ENCODE data around the gene UPF1. TPM values are rescaled to one million over a fixed set of nuclear protein-coding genes. Genes with fewer than 3 reads are reported as not detected.
A peak's percentile ranks its signal among the peaks of the same experiment; 100 is the strongest.

The UPF1 gene
- total and polyA plus RNA-seq, 11 donors = 27.5 to 84.4 (median 38.3) TPM

DNA sequence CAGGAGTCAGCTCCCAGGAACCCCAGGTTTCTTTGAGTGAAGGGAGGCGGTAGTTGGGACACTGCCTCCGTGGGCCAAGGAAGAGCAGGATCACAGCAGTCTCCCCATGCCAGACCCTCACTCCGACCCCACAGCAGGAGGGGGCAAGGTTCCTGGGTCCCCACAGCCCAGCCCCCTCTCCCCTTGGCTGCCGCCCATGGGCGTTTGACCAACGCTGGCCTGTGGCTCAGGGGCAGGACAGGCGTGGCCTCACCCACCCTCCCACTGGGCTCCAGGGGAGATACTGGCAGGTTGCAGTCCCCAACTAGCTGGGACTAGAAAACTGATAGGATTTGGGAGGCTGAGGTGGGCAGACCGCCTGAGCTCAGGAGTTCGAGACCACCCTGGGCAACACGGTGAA, 78.3 kb downstream of the UPF1 start:
- H3K4me3 ChIP-seq = no peak overlapping the region
- H3K36me3 ChIP-seq = peaks cover 0 to 92% (median 38%) of the 10 kb centered on the region in 9 donors
- no peak for DNase-seq
- no peak overlapping the region for H3K27ac ChIP-seq
- intact Hi-C loops (cut with DNase I) = no loop called here
- TF ChIP-seq POLR2A (IDR thresholded peaks at IDR 0.05) = no peak
- TF ChIP-seq, protein P1, sequence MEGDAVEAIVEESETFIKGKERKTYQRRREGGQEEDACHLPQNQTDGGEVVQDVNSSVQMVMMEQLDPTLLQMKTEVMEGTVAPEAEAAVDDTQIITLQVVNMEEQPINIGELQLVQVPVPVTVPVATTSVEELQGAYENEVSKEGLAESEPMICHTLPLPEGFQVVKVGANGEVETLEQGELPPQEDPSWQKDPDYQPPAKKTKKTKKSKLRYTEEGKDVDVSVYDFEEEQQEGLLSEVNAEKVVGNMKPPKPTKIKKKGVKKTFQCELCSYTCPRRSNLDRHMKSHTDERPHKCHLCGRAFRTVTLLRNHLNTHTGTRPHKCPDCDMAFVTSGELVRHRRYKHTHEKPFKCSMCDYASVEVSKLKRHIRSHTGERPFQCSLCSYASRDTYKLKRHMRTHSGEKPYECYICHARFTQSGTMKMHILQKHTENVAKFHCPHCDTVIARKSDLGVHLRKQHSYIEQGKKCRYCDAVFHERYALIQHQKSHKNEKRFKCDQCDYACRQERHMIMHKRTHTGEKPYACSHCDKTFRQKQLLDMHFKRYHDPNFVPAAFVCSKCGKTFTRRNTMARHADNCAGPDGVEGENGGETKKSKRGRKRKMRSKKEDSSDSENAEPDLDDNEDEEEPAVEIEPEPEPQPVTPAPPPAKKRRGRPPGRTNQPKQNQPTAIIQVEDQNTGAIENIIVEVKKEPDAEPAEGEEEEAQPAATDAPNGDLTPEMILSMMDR (IDR thresholded peaks at IDR 0.05) = no peak
- peaks cover 0 to 2% (median 0%) of the 10 kb centered on the region in 12 donors for H3K4me1 ChIP-seq
- WGBS, 4 donors = 88 to 91% (median 89%) methylated on average over 9 to 10 of the region's 10 CpGs
- ATAC-seq = no peak
- H3K9me3 ChIP-seq = no peaks in the 10 kb centered on the region
- H3K27me3 ChIP-seq = no peaks in the 10 kb centered on the region

DNA sequence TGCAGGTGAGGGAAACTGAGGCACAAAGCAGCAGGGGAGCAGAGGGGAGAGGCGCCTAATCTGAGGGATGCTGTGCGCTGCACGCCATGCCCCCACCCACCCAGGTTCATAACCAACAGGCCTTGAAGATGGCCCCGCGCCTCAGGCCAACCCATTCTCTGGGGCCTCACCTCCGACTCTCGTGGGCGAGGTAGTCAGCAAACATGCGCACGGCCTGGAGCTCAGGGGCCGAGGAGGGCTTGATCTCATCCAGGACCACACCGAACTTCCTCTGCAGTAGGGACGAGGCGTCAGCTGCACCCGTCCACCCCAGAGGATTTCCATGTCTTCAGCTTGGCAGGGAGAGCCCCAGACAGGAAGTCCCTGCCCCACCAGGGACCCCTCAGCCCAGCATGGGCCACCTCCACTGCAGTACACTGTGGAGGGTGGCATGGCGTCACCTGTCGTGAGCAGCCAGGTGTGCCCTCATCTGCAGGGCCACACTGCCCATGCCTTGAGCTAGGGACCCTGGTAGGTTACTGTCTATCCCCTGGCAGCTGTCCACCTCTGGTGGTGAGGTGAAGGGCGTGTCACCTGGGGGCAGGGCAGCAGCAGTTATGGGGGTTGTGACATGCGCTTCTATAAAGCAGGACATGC, 79.2 kb downstream of the UPF1 start:
- no peak overlapping the region for H3K27ac ChIP-seq
- WGBS, 4 donors = 85 to 96% (median 95%) methylated on average over 14 to 19 of the region's 19 CpGs
- H3K4me3 ChIP-seq = no peak overlapping the region
- DNase-seq = no peak
- peaks cover 0 to 11% (median 0%) of the 10 kb centered on the region in 12 donors for H3K4me1 ChIP-seq
- H3K36me3 ChIP-seq = peaks cover 0 to 92% (median 29%) of the 10 kb centered on the region in 9 donors
- TF ChIP-seq, protein P1 (IDR thresholded peaks at IDR 0.05) = no peak
- no peak for TF ChIP-seq POLR2A (IDR thresholded peaks at IDR 0.05)
- ATAC-seq = no peak
- no peaks in the 10 kb centered on the region for H3K27me3 ChIP-seq
- no peaks in the 10 kb centered on the region for H3K9me3 ChIP-seq
- intact Hi-C loops (cut with DNase I) = no loop called here

DNA sequence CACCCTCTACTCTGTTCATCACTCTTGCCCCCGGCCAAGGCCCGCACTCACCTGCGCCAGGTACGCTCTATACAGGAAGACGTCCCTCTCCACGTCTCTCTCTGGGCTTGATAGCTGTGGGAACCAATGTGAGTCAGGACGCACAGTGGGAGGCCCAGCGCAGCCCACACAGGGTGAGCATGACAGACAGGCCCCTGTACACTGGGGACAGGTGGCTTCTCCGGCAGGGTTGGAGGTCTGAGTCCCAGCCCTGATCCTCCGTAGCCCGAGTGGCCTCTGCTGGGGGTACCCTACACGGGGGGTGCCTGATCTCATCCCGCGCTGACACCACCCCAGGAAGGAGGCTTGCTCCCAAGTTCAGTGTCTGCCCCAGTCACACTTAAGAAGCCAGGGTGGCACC, 81.2 kb downstream of the UPF1 start:
- 96 to 99% (median 97%) methylated on average over 12 to 14 of the region's 14 CpGs for WGBS, 4 donors
- intact Hi-C loops (cut with DNase I) = no loop called here
- DNase-seq (no peak), ATAC-seq (peak in 1 of 4 donors; percentile 8)
- Histone ChIP-seq H3K4me3 (no peak overlapping the region), H3K27ac (no peak overlapping the region), H3K4me1 (peaks cover 0 to 28% (median 8%) of the 10 kb centered on the region in 12 donors), H3K36me3 (peaks cover 0 to 71% (median 22%) of the 10 kb centered on the region in 9 donors), H3K27me3 (no peaks in the 10 kb centered on the region), H3K9me3 (no peaks in the 10 kb centered on the region)
- no peak for TF ChIP-seq POLR2A (IDR thresholded peaks at IDR 0.05)
- TF ChIP-seq, protein P1 (IDR thresholded peaks at IDR 0.05) = no peak

DNA sequence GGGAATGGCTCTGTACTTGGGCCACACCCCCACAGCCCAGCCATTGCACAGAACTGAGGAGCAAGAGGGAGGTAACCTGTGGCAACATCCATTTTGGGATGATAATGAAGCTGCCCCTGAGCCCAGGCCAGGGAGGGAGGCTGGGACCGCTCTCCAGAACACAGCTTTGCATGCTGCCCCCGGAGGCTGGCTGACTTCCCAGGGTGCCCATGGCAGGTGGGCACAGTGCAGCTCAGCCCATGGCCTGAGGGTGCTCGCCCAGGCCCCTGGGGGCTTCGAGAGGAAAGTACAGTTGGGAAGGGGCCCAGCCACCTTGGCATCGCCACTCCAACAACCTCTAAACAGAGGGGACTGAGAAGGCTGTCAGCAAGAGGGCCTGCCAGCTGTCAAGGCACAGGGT, 81.7 kb downstream of the UPF1 start:
- intact Hi-C loops (cut with DNase I) = no loop called here
- DNase-seq = no peak
- Histone ChIP-seq H3K4me1 (peaks cover 0 to 34% (median 14%) of the 10 kb centered on the region in 12 donors), H3K4me3 (no peak overlapping the region), H3K27me3 (no peaks in the 10 kb centered on the region), H3K27ac (no peak overlapping the region), H3K9me3 (no peaks in the 10 kb centered on the region), H3K36me3 (peaks cover 0 to 67% (median 22%) of the 10 kb centered on the region in 9 donors)
- WGBS, 4 donors = 89 to 97% (median 92%) methylated on average over 4 to 5 of the region's 5 CpGs
- TF ChIP-seq, protein P1 (IDR thresholded peaks at IDR 0.05) = no peak
- TF ChIP-seq POLR2A (IDR thresholded peaks at IDR 0.05) = no peak
- no peak for ATAC-seq

Data from heart left ventricle (tissue), 16 donors.